GM18502 (cell line): ENCODE results near the gene NRP1.
A peak's percentile ranks its signal among the peaks of the same experiment; 100 is the strongest.

Experiments used
- ATAC-seq: cut with Tn5 transposase; IDR thresholded peaks from one replicate; pipeline ENCODE4 v1.9.1; 2021; ENCODE audit warnings: mild to moderate bottlenecking; ENCODE audit not compliant: unreplicated experiment, poor library complexity

The NRP1 gene

DNA sequence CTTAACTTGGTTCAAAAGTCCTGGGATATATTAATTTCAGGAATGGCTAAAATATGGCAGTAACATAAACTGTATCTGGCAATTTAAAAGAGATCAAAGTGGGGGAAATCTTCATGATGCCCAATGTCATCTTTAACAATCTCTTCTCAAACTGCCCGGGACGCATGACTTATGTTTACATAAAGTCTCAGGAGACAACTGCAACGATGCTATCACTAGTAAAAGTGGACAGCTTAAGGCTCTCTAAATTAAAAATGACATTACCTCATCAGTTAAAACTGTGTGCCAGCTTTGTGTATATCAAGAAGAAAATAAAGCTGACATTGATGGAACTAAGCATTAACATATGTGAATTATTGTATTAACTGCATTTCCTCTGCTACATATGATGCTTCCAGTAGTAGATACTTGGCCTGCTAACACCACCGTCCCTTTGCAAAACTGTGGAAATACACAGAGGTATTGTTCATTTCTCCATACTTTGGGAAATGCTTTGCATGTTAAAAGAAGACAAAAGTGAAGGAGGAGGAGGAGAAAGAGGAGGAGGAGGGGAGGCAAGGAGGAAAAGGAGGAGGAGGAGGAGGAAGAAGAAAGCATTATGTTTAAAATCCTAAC is 62.4 kb downstream of the NRP1 start:
- ATAC-seq, result no peak

GRCh38 chr10:33270971-33271370 is 63.5 kb downstream of the NRP1 start:
- no peak for ATAC-seq

- no peak for ATAC-seq
These were observed 66.8 kb downstream of the NRP1 start for GRCh38 chr10:33267708-33268107.

- ATAC-seq, result no peak
These were observed 68.8 kb downstream of the NRP1 start for GRCh38 chr10:33265621-33266020.

- no peak for ATAC-seq
These were observed 71.0 kb downstream of the NRP1 start for GRCh38 chr10:33263453-33263852.

DNA sequence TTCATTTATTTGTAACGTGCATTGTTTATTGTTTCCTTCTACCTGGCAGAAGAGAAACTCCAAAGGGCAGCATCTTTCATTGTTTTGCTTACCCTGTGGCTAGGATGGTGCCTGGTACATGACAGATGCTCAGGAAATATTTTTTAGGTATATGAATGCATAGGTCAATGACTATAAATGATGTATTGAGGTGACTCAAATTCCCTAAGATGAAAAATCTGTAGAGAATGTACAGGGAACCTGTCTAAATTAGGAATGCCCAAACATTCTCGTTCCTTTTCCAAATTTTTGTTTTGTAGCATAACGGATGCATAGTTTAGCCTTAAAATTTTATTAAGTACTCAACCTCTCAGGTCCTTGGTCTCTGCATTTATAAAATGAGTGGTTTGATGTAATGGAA is 71.6 kb downstream of the NRP1 start:
- ATAC-seq, result no peak

DNA sequence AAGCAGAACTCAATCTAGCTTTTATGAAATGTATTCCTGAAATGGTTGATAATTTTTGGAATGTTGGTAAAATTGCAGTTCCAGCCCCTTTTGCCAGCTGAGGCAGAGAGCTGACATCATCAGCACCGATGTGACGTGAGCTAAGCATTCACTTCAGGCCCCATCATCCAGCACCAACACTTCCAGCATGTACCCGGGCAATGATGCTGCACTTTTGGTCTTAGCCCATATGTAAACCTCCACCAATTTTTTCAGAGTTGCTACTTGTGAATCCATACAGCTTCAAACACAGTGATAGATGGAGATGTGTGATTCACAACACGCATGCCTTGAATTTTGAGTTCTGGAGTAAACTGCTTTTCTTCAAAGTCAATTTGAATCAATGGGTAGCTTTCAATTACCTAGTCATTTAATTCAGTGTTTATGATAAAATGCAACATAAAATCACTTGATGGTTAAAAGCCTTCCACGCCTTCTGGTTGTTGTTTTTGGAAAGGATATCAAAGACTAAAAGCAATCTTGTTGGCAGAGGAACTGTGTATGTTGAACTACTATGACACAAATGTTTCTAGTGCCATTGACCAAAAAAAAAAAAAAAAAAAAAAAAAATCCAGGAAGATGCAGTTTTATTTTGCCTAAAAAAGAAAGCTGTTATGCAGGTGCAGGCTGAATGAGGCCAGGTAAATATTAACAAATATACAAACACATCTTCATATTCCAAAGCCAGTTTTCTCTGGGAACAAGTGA is 73.9 kb downstream of the NRP1 start:
- ATAC-seq, result no peak

GRCh38 chr10:33258967-33259366 is 75.5 kb downstream of the NRP1 start:
- no peak for ATAC-seq

- no peak for ATAC-seq
These were observed 76.9 kb downstream of the NRP1 start for GRCh38 chr10:33257439-33258080.

DNA sequence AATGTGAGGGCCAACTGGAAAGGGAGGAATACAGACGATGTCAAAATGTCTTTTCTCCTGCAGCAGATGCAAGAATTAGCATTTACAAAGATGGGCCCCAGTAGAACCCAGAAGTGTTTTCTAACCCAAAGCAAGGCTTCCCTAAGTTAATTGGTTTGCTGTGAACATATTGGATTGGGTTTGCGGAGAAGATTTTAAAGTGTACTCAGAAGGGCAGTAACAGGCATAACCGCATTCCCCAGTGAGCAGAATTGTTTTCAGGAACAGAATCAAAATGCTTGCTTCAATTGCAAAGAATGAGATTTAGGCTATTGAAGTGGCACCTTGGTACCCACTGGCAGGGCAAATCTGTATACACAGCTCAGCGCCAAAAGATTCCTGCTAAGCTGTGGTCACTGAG is 78.0 kb downstream of the NRP1 start:
- no peak for ATAC-seq

DNA sequence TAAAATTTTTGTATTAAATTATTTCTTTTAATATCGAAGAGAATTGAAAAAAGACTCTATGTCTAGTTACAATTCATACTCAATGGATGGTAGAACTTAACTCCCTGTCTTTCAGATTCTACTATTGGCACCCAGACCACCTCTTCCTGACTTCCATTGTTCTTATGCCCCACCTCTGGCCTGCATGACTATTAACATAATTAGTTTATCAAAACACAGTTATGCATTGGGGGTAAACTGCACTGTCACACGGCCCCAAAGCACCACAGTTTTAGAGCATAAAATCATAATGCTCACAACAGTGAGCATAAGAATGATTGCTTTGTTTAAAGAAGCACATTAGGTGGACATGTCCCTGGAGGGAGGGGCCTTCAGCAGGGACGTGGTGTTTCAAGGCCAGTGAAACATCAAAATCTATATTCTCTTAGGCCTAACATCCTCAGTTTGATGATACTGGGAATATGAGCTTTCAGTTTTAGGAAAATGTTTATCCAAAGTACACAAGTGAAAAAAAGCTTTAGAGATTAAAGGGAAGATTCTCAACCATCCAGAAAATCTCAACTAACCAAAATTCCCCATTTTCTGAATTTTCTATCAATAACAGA is 79.8 kb downstream of the NRP1 start:
- no peak for ATAC-seq

GRCh38 chr10:33253411-33253810 is 81.1 kb downstream of the NRP1 start:
- no peak for ATAC-seq

DNA sequence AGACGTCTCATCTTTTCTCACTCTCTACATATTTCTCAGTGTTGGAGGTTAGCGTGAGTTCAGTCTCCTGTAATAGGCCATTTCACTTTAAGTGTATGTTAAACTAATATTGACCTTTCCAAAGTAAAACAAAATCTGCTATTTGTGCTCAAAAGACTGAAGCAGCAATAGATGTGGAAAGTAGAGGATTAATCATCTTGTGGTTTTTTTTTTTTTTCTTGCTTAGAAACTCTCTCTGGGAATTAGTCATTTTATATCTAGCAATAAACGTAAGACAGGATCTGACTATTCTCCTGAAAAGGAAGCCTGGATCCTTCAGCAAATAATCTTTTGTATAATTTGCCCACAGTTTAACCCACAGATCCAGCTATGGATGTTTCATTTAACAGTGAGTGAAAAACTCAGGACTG is 81.7 kb downstream of the NRP1 start:
- ATAC-seq, result no peak

DNA sequence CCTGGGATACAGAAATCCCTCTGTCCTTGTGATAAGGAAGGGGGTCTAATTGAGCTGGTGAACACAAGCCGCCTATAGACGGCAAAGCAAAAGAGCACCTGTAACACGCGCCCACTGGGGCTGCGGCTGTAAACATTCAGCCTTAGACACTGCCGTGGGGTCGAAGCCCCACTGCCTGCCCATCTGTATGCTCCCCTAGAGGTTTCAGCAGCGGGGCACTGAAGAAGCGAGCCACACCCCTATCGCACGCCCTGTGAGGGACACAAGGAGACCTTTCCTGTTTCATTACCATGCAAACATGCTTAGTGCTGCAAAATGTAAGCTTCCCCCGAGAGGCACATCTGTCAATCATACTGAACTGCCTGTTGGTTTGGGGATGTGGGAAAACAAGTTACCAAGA is 82.1 kb downstream of the NRP1 start:
- ATAC-seq, result no peak

GRCh38 chr10:33249659-33250345 is 84.7 kb downstream of the NRP1 start:
- no peak for ATAC-seq

- no peak for ATAC-seq
These were observed 85.3 kb downstream of the NRP1 start for GRCh38 chr10:33249137-33249536.

DNA sequence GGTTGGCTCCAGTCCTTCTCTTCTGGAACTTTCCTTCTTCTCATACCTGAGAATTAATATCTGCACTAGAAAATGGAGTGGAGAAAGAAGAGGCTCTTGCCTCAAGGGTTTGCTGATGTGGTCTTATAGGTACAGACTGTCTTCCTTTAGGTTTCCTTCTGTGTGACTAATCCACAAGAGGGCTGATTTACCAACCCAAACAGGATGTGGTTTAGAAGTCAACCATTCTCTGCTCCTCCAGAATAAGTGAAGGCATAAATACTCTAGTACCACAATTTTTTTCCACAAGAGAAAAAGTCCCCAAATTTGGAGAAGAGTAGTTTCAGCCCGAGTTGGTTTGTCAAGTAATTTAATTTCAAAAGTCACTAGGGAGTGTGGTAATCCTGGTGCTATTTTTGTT is 85.8 kb downstream of the NRP1 start:
- ATAC-seq, result peak; percentile 86

GRCh38 chr10:33247221-33247922 is 87.1 kb downstream of the NRP1 start:
- ATAC-seq, result no peak

GRCh38 chr10:33245343-33245742 is 89.1 kb downstream of the NRP1 start:
- ATAC-seq, result no peak

- no peak for ATAC-seq
These were observed 90.0 kb downstream of the NRP1 start for GRCh38 chr10:33244354-33244967.
